HG03442 (cell line): ENCODE data around the gene SH3PXD2A.

ENCODE experiments used
- ATAC-seq: cut with Tn5 transposase; IDR thresholded peaks from one replicate; pipeline ENCODE4 v1.9.1; 2021; ENCODE audit warnings: mild to moderate bottlenecking, moderate library complexity; ENCODE audit not compliant: unreplicated experiment

SH3PXD2A gene

DNA sequence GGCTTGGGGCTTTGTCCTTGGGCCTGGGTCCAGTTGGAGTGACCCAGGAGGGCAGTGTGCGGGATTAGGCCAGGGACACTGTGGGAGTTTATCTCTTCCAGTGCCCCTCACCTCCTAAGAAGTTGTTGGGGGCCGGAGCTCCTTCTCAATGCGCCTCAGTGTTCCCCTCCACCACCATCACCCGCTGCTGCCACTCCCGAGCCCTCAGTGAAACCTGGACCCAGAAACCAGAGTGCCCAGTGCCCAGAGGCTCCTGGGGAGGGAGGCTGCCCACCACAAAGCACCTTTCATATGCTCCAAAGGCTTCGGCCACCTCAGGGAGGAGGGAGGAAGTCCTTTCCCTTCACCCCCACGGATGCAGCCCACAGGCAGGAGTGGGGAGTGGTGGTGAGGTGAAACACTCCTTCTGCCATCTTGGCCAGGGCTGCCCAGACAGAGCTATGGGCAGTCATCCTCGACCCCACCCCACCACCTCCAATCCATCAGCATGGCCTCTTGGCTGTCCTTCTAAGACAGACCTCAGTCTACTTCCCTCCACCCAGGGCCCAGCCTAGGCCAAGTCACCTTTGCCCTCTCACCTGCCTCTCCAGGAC, 99.0 kb downstream of the SH3PXD2A start:
- ATAC-seq = no peak

DNA sequence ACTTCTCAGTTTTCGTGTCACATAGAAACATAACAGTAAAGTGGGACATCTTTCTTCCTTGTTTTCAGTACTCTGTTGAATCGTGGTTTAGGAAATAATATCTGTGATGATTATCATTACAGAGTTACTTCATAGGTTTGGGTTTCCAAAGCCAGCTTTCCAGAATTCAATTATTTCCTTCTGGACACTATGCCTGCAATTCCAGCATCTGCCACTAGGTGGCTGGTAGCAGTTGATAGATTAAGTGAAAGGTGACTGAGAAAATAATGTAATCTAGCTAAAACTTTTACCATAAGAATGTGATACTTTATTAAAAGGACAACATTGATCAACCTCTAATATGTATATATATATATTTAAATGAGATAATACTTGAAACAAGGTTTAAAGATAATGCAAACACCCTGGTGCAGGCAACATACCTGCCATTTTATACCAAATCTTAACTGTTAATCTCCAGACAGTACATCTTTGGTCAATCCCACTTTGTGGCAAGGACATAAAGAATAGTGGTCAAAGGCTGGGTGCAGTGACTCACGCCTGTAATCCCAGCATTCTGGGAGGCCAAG, 102.6 kb downstream of the SH3PXD2A start:
- no peak for ATAC-seq

DNA sequence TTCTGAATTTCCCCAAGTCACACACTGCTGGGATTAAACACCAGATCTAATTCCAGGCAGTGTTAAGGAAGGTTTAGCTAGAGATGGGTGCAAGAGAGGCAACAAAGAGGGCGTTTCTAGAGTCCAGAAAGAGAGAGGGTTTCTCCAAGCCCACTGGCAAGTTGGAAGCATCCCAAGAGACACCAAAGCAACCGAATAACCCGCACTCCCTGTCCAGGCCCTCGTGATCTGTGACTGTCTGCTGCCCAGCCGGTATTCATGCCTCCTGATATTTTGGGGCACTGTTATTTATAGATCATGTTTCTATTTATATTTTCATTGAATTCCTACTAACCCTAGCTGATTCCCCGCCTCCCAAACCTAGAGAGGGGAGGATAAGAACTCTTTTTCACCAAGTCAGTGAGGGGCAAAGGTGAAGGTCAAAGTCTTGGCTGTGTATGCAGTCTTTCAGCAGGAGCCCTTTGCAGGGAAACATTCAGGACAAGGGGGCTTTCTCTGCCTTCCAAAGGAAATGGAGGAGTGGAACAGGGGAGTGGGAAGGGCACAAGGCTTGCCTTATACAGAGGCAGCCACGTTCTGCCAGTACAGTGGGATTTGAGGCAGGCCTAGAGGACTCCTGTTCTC, 103.6 kb downstream of the SH3PXD2A start:
- no peak for ATAC-seq

DNA sequence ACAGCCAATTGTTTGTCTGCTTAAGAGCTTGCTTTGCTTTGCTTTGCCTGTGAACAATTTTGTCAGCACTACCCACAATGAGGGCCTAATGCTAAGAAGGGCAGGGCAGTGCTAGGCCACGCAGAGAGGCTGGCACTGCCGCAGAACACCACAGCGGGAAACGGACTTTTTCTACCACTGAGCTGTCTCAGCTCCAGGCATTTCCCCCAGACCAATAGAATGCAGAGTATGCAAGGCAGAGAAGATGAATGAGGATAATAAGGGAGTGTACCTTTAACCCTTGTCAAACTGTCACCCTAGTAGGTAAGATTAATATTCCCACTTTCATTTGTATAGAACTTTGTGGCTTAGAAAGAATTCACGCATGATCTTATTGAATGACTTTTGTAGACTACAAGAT, 104.5 kb downstream of the SH3PXD2A start:
- ATAC-seq = no peak

DNA sequence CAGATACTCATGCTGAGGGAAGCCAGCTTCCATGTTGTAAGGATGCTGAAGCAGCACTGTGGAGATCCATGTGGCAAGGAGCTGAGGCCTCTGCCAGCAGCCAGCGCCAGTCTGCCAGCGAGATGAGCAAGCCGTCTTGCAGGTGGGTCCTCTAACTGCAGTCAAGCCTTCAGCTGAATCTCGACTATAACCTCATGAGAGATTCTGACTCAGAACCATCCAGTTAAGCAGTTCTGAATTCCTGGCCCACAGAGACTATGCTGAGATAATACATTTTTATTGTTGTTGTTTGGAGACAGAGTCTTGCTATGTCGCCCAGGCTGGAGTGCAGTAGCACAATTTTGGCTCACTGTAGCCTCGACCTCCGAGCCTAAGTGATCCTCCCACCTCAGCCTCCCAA, 105.6 kb downstream of the SH3PXD2A start:
- no peak for ATAC-seq

DNA sequence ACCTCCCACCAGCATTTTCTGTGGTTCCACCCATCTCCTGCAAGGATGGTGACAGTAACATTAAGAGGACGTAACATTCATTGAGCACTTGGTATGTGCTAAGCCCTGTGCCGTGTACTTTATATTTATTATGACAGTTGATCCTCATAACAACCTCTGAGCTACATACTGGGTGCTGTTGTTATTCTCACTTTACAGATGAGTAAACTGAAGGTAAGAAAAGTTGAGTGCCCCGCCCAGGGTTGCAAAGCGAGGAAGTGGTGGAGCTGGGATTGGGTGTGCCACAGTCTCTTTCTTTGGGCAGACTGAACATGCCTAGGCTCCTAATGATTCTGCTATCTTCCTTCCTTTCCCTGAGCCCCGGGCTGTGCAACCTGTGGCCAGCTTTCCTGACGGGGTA, 107.4 kb downstream of the SH3PXD2A start:
- ATAC-seq = no peak

DNA sequence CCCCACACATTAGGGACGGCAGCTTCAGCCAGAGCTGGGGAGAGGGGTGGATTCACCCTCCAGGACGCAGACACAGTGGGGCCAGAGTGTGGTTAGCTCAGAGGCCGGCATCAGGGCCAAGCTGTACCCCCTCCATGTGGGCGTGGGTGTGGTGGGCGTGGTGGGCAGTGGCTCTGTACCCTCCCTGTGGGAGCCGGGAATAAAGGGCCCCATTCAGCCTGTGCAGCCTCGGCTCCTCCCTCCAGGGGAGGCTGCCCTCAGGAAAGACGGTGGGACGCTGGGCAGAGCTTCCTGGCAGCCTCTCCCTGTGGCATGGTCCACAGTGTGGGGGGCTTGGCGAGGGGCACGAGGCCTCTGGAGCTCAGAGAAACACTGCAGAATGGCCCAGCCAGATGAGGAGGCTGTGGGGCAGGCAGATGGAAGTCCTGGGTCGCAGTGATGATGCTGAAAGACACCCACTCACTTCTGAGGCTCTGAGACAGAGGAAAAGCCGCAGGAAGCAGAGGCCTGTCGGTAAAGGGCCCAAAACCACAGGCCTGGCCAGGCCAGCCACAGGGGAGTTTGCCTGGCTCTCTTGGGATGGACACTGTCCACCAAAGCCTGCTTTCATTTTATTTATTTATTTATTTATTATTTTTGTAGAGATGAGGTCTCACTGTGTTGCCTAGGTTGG, 108.0 kb downstream of the SH3PXD2A start:
- no peak for ATAC-seq

DNA sequence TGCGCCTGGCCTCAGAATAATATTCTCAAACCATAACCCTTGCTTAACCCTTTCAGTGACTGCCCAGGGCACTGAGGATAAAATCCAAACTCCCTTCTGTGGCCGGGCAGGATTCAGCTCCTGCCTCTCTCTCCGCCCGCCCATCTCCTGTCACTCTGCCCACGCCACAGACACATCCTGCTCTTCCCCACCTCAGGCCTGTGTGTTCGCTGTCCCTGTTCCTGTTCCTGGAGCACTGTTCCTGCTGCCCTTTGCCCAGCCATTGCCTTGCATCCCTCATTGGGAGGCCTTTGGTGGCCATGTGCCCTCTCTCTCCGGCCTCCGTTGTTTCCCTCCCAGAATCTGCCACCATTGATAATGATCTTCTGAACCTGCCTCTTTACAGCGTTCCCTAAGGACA, 108.8 kb downstream of the SH3PXD2A start:
- no peak for ATAC-seq

DNA sequence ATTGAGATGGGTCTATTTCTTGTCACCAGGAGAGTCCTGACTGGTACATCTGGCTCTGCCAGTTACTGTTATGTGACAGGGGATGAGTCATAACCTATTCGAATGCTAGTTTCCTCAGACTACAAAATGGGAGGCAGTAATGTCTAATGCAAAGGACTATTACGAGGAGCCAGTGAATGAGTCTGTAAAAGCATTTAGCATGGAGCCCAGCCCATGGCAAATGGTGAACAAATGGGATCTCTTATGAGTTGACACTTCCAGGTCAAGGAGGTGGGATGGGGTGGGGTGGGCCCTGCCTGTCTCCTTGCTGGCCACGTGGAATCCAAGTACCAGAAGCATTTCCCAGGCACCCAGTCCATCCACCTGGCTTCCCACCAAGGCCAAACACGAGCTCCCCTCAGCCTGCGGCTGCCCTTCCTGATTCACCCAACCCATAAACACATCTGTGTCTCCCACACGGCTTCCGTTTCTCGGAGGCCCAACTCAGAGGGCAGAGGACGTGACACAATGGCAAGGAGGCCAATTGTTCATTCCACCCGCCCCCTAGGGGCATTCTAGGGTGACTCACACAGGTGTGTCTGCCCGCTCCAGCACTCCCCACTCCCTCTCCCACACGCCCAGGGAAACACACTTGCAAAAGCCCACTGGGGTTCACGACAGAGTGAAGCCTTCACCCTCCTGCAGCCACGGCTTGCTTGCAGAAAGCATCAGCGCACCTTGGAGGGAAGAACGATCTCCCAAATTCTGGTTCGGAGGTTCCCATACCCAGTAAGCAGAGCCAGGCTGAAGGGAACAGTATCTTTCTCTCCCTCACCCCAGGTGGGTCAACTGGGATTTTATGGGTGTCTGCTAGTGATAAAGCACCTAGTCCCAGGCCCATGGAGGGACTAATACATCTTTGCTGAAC, 109.8 kb downstream of the SH3PXD2A start:
- peak; percentile 65 for ATAC-seq

DNA sequence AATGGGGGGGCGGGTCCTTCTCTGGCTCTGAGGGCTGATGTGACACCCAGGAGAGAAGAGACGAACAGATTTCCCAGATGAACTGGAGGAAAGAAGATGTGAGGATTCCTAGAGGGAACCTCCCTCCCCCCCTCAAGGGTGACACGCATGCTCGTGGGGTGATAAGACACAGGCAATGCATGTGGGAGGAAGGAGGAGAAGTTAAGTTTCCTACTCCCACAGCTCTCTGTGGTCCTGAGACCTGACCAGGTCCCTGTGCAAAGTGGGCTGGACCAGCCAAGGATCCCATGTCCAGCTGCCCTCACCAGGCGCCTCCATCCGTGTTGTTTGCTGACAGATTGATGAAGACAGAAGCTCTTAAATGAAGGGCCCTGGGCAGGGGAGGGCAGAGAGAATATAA, 112.6 kb downstream of the SH3PXD2A start:
- no peak for ATAC-seq

DNA sequence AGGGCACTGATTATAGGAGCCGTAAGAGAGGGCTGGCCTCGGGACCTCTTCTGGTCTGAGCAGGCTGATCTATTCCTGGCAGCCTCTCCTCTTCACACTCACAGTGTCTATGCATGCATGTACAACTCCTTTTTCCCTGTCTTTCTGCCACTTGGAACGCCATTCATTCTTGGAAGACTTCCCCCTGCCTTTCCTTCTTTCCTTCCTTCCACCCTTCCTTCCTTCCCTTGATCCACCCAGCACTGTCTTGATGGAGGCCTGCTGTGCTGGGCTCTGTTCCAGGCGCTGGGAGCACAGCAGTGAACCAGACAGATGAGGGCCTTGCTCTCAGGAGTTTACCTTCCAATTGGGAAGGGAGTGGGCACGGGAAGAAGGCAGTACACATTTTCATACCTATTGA, 114.8 kb downstream of the SH3PXD2A start:
- no peak for ATAC-seq

DNA sequence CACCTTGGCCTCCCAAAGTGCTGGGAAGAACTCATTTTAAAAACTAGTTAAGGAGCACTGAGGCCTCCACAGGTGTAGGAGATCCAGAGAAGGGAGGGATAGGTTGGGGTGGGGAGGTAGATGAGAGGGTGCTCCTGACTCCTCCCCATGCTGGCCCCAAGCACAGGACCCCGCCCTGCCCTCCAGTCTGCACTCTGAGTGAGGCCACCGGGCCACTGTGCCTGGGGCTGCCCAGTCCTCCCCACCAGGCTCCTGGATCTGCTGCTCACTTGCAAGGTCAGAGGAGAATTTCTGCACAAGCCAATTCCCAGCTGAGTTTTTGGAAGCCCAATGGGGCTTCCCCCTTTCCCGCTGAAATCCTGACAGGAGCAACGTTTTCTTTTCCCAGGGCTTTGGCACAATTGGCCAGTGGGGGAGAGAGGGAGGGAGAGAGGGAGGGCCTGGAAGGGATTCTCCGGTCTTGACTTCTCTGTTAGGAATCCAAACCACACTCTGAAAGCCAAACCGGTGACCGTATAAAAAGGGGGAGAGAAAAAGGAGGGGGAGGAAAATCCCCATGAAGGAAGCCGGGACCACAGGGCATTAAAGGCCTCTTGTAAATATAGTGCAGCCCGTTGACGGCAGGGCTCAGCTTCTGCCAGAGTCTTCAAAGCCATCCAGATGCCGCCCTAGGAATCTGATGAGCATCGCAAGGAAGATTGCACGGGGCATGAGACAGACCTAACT, 116.2 kb downstream of the SH3PXD2A start:
- ATAC-seq = no peak

DNA sequence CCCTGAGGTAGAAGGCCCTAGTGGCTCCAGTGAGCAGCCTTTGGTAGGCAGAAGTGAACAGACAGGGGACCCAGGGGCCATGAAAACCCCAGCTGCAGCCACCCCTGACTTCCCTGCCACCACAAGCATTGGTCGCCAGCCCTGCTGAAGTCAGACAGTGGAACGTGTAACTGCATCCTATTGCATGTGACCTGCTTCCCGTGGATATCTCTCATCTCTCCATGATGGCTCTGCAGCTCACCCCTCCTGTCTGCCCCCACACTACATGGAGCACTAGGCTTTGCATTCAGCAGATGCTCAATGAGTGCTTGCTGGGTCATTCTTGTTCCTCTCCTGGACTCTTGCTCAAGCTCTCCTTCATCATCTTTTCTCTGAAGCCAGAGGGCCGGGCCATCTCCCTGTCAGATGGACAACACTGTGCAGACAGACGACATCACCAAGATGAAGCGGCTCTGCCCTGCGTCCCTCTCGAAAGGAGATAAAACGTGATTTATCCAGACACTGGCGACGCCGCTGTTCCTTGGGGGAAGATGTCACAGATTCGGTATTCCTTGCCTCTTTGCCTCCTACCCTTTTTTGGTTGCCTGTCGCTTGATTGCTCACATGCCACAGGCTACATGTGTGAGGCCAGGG, 117.5 kb downstream of the SH3PXD2A start:
- ATAC-seq = no peak

DNA sequence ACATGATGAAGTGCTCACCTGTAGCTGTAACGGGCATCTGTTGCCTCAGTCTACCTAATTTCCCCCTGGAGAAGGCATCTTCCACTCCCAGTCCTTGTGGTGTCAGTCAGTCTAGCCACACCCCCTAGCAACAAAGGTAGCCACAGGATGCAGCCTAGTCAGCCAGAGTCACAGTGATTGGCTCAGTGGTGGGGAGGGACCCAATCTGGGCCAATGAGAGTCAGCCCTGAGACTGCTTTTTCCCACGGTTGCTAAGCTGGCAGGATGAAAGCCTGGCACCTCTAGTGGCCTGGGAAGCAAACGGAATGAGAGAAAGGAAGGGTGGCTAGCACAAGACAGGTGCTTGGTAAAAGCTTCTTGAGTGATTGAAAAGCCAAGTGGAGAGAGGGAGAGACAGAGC, 118.6 kb downstream of the SH3PXD2A start:
- peak; percentile 59 for ATAC-seq

DNA sequence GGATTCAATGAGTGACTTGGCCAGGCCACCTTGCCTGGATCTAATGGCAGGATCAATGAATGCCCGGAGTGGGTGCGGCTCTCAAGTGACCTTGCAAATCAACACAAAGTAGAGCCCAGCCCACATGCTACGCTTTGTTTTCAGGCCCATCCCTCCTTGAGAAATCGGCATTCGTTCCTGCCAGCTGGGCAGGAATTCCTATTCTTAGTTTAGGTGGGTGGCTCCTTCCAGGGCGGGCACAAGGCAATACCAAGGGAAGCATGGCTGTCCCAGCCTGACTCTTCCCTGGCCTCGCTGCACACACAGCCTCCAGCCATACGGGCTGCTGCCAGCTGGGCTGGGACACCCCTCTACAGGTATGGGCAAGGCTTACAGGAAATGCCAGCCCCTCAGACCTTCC, 119.3 kb downstream of the SH3PXD2A start:
- ATAC-seq = no peak

DNA sequence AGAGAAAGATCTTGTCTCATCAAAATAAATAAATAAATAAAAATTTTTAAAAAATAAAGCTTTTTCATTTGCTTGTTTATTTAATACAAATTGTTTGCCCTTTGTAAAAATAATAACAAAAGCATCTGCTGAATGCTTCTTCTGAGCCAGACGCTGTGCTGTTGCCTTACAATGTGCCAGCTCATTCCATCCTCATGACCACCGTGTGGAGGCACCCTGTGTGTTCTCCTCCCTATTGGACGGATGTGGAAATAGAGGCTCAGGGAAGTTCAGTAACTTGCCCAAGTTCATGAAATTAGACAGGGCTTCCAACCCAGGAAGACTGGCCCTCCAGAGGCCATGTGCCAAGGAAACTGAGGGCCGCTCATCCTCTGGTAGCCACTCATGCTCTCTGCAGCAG, 120.6 kb downstream of the SH3PXD2A start:
- no peak for ATAC-seq

DNA sequence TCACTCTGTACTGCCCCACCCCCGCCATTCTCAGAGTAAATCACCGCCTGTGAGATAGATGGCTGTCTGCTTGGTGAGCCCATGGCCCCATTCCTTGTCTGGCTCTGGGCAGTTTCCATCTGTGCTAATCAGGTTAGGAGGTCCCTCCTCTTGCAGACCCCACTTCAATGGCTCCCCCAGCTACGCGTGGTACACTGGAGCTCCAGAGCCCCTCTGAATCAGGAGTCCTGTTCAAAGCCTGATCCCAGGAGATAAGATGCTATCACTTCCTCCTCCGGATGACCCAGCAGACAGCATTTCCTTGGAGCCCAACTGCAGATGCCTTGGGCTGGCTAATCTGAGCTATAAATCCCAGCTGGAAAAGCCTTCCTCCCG, 122.3 kb downstream of the SH3PXD2A start:
- no peak for ATAC-seq

DNA sequence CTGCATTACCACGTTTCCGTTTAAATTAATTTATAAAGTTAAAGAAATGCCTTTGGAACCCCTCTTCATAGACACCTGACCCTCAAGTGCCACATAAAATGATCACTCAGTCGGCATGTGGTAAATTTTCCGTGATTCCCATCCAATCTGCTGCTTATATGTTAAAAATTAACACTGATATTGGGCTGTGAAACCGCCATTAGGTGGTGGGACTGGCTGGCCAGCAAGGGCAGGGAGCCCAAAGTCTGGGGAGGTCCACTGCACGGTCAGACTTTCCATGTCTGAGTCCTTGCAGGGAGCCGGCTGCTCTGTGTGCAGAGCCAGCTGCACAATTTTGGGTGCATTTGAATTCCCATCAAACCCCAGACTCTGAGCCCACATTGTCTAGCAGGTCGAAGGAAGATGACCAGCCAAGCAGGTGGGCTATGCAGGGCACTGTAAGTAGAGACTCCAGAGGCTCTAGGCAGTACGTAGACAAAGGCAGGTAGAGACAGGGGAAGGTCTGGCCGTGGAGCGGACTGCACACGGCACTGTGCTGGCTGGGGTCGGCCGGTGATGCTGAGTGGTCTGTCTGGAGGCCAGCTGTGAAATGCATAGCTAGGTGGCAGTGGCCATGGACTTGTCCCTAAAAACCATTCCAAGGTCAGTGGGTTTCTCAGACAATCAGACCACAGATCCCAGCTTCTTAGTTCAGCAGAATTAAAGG, 122.9 kb downstream of the SH3PXD2A start:
- ATAC-seq = no peak

DNA sequence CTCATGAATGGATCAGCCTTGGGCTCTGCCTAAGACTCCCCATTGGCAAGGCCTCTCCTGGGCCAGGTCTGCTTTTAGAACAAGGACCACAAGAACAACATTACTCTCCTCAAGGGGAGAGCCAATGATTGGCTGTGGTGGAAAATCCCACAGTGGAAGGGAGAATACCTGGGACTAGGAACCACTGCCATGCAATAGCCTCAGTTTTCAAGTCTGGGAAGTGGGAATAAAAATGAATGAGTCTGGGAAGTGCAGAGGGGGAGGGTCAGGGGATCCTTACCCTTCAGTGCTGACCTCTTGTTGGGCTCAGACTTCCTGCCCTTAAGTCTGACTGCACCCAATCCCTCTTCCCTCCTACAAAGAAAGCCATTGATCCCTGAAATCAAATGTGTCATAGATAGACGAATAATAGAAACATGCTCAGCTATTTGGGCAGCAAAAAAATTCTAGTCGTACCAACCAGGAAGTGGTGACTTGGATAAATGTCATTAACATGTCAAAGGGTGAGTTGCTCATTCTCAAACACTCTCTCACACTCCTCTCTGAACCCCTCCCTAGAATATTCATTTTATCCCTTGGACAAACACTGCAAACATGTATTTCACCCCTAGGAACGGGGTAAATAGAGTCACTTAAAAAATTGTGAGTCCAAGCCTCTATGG, 123.6 kb downstream of the SH3PXD2A start:
- no peak for ATAC-seq
